ENCODE results near the gene ACHE. TPM values are rescaled to one million over a fixed set of nuclear protein-coding genes. Genes with fewer than 3 reads are reported as not detected.

The ACHE gene
- total and polyA plus RNA-seq, 2 of the 13 experiments (the other 11 are each of a cell fraction or from before 2014, with no cell fraction given), result 0.18 to 0.40 TPM

DNA sequence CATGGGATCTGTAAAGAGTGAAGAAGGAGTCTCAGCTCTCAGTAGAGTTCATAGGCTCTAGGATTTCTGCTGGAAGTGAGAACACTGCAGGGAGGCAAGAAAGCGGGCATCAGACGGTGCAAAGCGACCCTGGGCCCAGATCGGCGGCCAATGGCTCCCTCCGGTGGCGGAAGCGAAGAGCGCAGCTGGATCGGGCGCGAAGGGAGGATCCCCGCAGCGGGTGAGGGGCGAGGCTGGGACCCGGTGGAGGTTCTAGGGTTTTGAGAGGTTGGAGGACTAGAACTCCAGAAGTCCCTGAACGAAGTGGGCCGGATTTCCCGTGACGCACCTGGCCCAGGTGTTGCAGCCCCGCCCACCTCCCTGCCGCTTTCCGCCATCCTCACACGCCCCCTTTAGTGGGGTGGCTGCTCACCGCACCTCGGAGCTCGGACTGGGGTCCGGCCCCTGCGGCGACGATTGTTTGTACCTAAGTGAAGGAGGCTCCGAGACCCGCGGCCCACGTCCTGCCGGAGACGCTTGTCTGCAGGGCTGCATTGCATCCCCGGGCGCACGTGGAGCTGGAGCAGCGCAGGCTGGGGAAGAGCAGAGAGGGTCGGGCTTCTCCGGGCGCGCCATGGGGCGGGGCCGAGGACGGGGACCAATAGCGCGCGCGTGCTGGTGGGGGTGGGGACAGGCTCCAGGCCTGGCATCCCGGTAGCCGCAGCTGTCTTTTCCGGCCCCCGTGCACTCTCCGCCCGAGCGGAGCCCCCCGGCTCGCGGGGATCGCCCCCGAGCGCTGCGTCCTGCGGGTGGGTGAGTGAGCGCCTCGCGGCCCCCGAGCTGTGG lies 43.4 kb downstream of the ACHE start, which contains the start of gene SLC12A9 (continued):
- TF ChIP-seq, protein P1, sequence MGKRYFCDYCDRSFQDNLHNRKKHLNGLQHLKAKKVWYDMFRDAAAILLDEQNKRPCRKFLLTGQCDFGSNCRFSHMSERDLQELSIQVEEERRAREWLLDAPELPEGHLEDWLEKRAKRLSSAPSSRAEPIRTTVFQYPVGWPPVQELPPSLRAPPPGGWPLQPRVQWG (CRISPR knock-in tag; IDR thresholded peaks at IDR 0.05; ENCODE audit: borderline replicate concordance, low read depth), result no peak
- TF ChIP-seq SALL1 (CRISPR knock-in tag; IDR thresholded peaks at IDR 0.05) (peak; percentile 76), SKIL (CRISPR knock-in tag; IDR thresholded peaks at IDR 0.05; ENCODE audit: borderline replicate concordance) (no peak), THAP8 (CRISPR knock-in tag; IDR thresholded peaks at IDR 0.05; ENCODE audit: borderline replicate concordance) (no peak), ZNF605 (CRISPR knock-in tag; IDR thresholded peaks at IDR 0.05) (peak; percentile 64), ZNF468 (CRISPR knock-in tag; IDR thresholded peaks at IDR 0.05) (0 out of 2 replicates have a peak, but pooled peaks have one; percentile 48), SOX13 (IDR thresholded peaks at IDR 0.05) (no peak), SOX13 (CRISPR knock-in tag; conservative IDR thresholded peaks at IDR 0.05 in 1 of 2, IDR thresholded peaks at IDR 0.05 in 1 of 2) (no peak), ZNF737 (CRISPR knock-in tag; IDR thresholded peaks at IDR 0.05; ENCODE audit: borderline replicate concordance) (no peak), ZMYM4 (CRISPR knock-in tag; IDR thresholded peaks at IDR 0.05) (no peak), KDM3A (CRISPR knock-in tag; IDR thresholded peaks at IDR 0.05; ENCODE audit: low read depth) (peak; percentile 62; the same call in 1 of the 2 replicates), ZNF329 (CRISPR knock-in tag; IDR thresholded peaks at IDR 0.05; ENCODE audit: low read depth) (0 out of 2 replicates have a peak, but pooled peaks have one; percentile 8), NCOR1 (IDR thresholded peaks at IDR 0.05; ENCODE audit: borderline replicate concordance, low read length) (no peak; the same call in 1 of the 2 replicates), ZNF777 (CRISPR knock-in tag; IDR thresholded peaks at IDR 0.05) (peak; percentile 13; the same call in 1 of the 2 replicates), SP4 (CRISPR knock-in tag; IDR thresholded peaks at IDR 0.05) (peak; percentile 54; the same call in 1 of the 2 replicates)
- TF ChIP-seq, protein P2, sequence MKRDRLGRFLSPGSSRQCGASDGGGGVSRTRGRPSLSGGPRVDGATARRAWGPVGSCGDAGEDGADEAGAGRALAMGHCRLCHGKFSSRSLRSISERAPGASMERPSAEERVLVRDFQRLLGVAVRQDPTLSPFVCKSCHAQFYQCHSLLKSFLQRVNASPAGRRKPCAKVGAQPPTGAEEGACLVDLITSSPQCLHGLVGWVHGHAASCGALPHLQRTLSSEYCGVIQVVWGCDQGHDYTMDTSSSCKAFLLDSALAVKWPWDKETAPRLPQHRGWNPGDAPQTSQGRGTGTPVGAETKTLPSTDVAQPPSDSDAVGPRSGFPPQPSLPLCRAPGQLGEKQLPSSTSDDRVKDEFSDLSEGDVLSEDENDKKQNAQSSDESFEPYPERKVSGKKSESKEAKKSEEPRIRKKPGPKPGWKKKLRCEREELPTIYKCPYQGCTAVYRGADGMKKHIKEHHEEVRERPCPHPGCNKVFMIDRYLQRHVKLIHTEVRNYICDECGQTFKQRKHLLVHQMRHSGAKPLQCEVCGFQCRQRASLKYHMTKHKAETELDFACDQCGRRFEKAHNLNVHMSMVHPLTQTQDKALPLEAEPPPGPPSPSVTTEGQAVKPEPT (CRISPR knock-in tag; IDR thresholded peaks at IDR 0.05; ENCODE audit: low read depth), result no peak
- TF ChIP-seq, protein P3, sequence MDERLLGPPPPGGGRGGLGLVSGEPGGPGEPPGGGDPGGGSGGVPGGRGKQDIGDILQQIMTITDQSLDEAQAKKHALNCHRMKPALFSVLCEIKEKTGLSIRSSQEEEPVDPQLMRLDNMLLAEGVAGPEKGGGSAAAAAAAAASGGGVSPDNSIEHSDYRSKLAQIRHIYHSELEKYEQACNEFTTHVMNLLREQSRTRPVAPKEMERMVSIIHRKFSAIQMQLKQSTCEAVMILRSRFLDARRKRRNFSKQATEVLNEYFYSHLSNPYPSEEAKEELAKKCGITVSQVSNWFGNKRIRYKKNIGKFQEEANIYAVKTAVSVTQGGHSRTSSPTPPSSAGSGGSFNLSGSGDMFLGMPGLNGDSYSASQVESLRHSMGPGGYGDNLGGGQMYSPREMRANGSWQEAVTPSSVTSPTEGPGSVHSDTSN (CRISPR knock-in tag; IDR thresholded peaks at IDR 0.05), result no peak
- TF ChIP-seq, protein P4, sequence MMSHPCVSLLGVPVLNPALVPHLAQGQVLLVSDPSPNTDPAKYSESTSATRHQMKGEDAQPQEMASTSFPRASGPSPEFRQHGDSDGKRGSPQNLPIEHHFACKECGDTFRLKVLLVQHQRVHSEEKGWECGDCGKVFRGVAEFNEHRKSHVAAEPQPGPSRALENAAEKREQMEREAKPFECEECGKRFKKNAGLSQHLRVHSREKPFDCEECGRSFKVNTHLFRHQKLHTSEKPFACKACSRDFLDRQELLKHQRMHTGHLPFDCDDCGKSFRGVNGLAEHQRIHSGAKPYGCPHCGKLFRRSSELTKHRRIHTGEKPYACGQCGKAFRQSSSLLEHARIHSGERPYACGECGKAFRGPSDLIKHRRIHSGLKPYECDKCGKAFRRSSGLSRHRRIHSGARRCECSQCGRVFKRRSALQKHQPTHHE (CRISPR knock-in tag; IDR thresholded peaks at IDR 0.05; ENCODE audit: borderline replicate concordance), result peak; percentile 52; the same call in 1 of the 2 replicates

Measured in HepG2 (cell line).